NCI-H82 treated with DMSO at 0.1 percent for 48 hours (cell line): Measurements from ENCODE around the gene TCN1.
"Not testable (repeated sequence)": the region's sequence is repeated elsewhere in the genome, so short reads cannot be mapped to it uniquely, and the experiment has no call there.

Experiments
- DNase-seq: peaks from one replicate; lab custom pipeline; 2025; ENCODE audit not compliant: unreplicated experiment; lab: John Stamatoyannopoulos, UW

Gene TCN1

DNA sequence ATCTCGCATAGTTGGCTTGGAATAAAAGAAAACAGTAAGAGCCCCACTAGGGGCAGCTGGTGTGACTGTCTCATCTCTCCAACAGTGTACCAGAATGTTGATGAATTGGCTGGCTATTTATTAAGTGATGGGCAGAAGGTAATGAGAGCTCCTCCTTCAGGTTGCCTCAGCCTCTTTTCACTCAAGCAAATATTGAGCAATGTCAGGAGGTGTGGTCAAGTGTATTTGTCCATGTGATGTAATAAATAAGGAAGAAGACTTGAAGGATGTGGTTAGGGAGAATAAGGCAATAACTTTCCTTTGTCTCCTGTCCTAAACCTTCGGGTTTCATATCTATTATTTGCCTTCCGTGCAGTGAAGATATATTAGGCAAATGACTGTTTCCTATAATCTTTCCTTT lies at the start of gene TCN1:
Gene TCN1, minus strand, starts transcription at position 91 of the 400 bp plus-strand sequence. Its CDS starts 17 bp downstream, at position 74.
- no peak for DNase-seq

GRCh38 chr11:59903569-59903968 lies 37.3 kb upstream of the TCN1 start:
- DNase-seq, result not testable (repeated sequence)

DNA sequence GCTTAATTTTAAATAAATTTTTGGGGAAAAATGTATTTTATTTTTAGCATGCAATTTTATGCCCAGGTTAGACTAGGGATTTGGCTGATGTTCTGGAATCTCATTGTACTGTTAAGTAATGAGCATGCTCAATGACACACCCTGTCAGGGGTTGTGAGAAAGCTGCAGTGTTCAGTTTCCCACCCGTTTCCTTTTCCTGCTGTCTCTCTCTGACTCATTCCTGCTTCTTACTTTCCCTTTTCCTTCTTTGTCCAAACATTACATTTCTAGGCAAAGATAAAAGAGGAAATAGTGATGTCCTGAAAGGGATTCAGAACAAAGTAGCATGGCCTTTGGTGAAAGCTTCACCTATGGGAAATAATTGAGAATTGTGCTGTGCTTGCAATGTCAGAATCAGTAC lies 35.0 kb upstream of the TCN1 start:
- no peak for DNase-seq

- DNase-seq, result no peak
Observed at GRCh38 chr11:59900366-59901126, 34.3 kb upstream of the TCN1 start.

DNA sequence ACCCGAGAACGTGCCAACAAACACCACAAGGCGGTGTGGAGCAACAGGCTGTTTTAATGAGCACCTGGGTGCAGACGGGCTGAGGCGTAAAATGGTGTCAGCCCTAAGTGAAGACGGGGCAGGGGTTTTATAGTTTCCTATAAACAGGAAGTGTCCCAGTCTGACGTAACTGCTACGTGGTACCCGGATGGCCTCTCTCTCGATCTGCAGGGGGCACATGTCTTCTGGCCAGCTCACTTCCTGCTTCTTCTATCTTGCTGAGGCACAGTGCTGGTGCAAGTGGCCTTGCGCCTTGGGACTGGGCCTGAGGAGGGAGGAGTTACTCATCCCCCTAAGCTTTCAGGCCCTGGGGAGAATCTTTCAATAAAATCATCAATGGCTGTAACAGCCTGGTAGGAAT lies 33.2 kb upstream of the TCN1 start:
- no peak for DNase-seq

DNA sequence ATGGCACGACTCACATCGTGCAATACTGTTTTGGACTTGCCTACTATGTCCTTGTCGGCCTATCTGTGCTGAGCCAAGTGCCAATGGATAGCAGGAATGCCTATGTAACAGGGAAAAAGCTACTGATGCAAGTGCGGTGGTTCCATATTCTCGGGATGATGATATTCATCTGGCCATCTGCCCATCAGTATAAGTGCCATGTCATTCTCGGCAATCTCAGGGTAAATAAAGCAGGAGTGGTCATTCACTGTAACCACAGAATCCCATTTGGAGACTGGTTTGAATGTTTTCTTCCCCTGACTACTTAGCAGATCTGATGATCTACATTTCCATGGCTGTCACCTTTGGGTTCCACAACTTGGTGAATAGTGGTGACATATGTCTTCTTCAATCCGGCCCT lies 32.4 kb upstream of the TCN1 start:
- no peak for DNase-seq

- no peak for DNase-seq
Observed at GRCh38 chr11:59898046-59898445, 31.8 kb upstream of the TCN1 start.

DNA sequence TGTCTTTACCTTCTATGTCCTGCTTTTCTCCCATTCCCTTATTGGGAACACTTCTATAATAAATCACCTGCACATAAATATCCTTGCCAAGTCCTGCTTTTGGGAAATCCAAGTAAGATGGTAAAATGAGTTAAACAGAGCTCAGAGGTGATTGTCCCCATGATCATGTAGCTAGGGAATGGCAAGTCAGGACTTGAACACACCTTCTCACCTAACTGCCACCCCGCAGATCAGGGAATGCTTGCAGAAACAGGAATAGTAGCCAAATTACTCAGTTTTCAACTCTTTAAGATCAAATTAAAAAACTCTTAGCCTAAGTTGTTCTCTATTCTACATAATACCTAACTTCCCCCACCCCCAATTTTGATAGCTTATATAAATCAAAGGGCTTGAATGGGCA lies 28.3 kb upstream of the TCN1 start:
- no peak for DNase-seq

DNA sequence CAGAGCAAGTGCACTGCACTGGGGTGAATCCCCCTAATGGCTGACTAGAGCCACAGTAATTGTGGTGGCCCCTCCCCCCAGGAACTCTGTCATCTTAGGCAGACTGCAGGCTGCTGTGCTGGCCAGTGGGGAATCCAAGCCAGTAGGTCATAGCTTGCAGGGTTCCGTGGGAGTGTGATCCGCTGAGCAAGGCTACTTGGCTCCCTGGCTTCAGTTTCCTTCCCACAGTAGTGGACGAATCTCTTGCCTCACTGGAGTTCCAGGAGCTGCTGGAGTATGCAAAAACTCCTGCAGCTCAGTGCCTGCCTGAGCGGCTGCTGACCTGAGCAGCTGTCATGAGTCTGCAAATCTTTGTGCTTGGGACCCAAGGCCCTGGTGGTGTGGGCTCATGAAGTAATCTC lies 25.5 kb upstream of the TCN1 start:
- no peak for DNase-seq

DNA sequence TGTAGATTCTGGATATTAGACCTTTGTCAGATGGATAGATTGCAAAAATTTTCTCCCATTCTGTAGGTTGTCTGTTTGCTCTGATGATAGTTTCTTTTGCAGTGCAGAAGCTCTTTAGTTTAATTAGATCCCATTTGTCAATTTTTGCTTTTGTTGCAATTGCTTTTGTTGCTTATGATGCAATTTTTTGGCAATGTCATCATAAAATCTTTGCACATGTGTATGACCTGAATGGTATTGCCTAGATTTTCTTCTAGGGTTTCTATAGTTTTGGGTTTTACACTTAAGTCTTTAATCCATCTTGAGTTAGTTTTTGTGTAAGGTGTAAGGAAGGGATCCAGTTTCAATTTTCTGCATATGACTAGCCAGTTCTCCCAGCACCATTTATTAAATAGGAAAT lies 20.9 kb upstream of the TCN1 start:
- DNase-seq, result not testable (repeated sequence)

DNA sequence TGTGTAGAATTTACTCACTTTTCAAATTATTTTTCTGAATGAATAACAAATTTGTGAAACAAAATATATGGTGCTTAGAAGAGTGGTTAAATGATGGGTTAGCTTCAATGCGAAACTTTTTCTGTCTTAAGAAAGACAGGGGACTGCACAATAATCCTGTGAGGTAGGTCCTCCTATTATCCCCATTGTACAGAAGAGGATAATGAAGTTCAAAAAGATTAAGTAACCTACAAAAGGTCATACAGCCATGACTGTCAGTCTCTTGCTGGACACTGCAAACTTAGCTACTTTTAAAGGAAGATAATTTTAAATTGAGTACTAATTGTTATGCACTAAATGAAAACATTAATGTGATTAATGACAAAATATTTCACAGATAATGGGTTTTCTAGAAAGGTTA lies 17.3 kb upstream of the TCN1 start:
- no peak for DNase-seq

DNA sequence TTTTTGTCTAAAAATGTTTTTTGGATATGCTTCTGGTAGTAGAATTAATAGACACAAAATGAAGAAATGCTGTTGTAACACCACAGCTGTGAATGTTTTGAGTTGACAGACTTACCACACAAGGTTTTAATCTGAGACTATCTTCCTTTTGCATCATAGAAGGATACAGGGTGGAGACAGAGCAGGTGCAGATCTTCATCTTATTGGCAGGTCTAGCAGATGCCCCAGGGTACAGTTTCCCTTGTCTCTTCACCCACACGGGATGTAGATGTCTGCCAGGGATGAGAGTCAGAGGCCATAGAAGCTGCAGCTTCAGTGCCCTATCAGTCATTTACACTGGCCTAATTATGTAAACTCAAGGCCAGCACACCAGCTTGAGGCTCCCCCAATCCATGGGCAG lies 13.3 kb upstream of the TCN1 start:
- no peak for DNase-seq

DNA sequence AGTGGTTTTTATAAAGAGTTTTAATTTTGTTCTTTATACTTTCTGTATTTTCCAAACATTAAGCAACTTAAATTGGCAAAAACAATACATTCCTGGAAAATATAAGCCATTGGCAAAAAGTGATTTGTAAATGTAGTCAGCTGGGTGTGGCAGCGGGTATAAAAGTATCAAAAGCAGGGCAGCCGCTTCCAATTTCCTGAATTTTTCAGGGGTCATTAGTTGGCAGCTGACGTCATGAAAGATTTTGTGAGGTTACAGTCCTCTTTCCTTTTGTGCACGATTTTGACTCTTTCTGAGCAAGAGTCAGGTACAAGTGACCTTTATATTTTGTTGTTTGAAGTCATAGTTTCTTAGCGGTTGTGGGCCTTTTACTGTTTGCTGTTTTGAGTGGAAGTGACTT lies 12.3 kb upstream of the TCN1 start, which contains the start of gene OOSP3:
Gene OOSP3, plus strand, starts transcription at position 208 of the 400 bp plus-strand sequence. Its CDS starts 27 bp downstream, at position 235.
- DNase-seq, result no peak

- DNase-seq, result no peak
Observed at GRCh38 chr11:59877784-59878183, 11.5 kb upstream of the TCN1 start.

DNA sequence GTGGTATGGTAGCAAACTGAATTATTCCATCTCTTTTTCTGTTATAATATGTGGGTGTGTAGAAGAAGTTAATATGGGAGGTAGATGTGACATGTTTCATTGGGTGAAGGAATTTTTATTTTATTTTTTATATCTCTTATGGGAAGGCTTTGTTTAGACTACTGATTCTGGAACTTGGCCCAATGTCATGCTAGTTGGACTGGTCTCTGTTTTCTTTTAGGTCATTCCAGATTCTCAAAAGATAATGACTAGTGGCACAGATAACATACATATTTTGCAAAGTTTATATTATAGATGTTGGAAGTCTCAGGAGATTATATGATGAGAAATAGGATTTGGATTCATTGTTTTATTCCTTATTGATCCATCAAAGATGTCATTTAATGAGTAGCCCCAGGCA lies 11.0 kb upstream of the TCN1 start:
- no peak for DNase-seq

DNA sequence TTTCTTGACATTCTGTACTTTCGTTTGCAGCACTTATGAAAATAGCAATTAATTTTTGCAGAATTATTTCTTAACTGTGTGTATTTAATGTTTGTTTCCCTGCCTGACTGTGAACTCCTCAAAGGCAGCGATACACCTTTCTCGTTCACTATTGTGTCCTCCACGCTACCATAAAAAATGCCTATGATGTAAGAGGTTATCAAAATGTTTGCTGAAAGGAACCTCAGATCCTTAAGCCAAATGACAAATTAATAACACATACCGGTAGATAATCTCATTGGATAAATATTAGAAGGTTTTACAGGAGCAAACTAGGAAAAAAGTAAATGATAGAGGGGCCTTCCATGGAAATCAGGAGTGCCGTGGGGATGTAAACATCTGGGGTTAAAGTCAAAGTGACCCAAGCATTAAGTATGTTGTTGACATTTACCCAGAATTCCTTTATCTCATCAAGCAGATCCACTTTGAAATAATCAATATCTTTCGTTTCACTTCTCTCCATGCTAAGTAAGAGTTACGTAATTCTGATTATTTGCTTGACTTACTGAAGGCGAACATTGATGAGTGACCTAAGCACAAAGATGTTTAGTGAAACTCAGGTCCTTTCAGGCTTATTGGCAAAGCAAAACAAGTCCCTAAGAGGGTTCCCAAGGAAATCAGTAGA lies 9.7 kb upstream of the TCN1 start:
- no peak for DNase-seq

DNA sequence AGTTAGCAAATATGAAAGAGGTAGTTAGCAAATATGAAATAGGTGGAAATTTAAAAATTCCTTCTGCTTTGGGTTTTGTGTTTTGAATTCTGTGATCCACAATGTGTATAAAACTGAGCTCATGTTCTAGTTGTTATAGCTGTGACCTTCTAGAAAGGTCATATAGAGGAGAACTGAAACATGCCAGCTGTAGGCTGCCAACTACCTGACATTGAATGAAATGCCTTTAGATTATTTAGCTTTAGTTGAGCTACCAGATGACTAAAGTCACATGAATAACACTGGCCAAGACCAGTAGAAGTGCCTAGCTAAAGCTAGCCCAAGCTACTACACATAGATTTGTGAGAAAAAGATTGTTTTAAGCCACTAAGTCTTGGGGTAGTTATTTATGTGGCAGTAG lies 5.8 kb upstream of the TCN1 start:
- DNase-seq, result no peak

GRCh38 chr11:59867946-59868345 lies 1.7 kb upstream of the TCN1 start:
- DNase-seq, result no peak

DNA sequence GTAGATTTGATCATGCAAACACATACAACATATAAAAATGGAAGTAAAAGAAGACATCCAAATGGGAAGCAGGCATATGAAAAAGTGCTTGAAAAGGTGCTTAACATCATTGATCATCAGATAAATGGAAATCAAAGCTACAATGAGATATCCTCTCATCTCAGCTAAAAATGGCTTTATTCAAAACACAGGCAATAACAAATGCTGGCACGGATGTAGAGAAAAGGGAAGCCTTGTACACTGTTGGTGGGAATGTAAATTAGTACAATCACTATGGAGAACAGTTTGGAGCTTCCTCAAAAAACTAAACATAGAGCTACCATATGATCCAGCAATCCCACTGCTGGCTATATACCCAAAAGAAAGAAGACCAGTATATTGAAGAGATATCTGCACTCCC lies 549 bp upstream of the TCN1 start:
- no peak for DNase-seq

DNA sequence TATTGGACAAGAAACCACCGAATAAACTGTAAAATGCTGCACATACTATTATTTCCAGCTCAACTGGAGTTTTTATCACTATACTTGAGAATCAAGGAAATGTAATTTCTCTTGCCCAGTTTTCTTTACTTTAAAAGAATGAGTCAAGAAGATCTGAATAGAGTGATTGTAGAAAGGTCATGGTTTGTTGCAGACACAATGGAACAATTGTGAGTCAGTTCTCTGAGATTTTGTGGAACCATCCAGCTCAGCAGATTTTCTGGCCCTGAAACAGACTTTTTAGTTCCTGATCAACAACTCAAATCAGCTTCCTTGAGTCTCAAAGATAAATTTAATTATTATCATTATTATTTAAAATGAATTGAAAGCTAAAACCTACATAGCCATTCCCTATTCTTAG lies 1.3 kb downstream of the TCN1 start:
- DNase-seq, result no peak

DNA sequence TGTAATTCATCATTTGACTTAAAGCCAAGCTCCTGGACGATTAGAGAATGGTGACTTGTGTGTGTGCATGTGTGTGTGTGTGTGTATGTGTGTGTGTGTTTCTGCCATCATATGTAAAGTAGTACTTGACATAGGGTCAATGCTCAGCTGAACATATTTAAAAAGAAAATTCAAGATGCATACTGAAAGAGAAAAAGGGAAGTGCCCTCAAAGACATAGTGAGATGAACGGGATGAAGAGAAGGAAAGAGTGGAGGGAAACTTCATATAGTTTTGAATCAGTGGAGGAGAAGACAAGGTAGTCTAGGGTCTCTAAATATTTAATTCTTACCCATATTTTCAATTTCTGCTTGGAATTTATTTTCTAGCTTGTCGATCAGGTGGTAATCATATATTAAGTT lies 4.0 kb downstream of the TCN1 start:
- no peak for DNase-seq

DNA sequence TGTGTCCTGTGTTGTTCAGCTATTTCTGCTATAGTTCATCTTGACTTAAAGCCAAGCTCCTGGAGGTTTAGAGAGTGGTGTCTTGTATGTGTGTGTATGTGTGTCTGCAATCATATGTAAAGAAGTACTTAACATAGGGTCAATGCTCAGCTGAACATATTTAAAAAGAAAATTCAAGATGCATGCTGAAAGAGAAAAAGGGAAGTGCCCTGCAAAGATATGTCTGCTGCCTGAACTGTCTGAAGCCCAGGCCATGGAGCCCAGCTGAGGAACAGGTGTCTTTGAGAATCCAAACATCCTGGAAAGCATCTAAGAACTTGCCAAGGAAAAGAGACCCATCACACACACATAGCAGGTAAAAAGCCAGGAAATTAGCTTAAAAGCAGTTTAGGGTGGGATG lies 6.6 kb downstream of the TCN1 start:
- no peak for DNase-seq
